HAP-1 (cell line): ENCODE results near the gene MSANTD2.
"Not testable (repeated sequence)": the region's sequence is repeated elsewhere in the genome, so short reads cannot be mapped to it uniquely, and the experiment has no call there.

ENCODE experiments used
- DNase-seq, 2 experiments: peaks; one replicate each; pipeline ENCODE4 v3.0.0-alpha.2; 2016 to 2020; ENCODE audit warnings: low spot score in 2 of 2
- H3K27me3 ChIP-seq: fragments of 250-450 bp; sonication (Bioruptor Pico); 2 replicates; pipeline ENCODE4 v1.5.1; 2020; ENCODE audit warnings: low read depth, mild to moderate bottlenecking, moderate library complexity
- H3K36me3 ChIP-seq: fragments of 250-450 bp; sonication (Bioruptor Pico); replicated peaks from 2 replicates; pipeline ENCODE4 v1.5.1; 2020; ENCODE audit warnings: mild to moderate bottlenecking
- H3K4me1 ChIP-seq: fragments of 250-450 bp; sonication (Bioruptor Pico); 2 replicates; pipeline ENCODE4 v1.5.1; 2020; ENCODE audit warnings: mild to moderate bottlenecking
- H3K4me3 ChIP-seq: fragments of 250-450 bp; sonication (Bioruptor Pico); 2 replicates; pipeline ENCODE4 v1.5.1; 2020; ENCODE audit warnings: mild to moderate bottlenecking, moderate library complexity
- H3K9me3 ChIP-seq: fragments of 250-450 bp; sonication (Bioruptor Pico); 2 replicates; pipeline ENCODE4 v1.5.1; 2020; ENCODE audit warnings: mild to moderate bottlenecking, moderate library complexity
- in situ Hi-C: fragments of 300-500 bp; cut with MboI; formaldehyde crosslinking; loops from 3 replicates; pipeline ENCODE4 v1.14.3; 2020; ENCODE audit warnings: low sequenced_read_pairs, inconsistent platforms, mixed read lengths

Gene MSANTD2

GRCh38 chr11:124779568-124779967 lies 20.6 kb downstream of the MSANTD2 start:
- in situ Hi-C loops = no loop called here
- 0 out of 2 replicates have a peak, but pooled peaks cover 3% of the 10 kb centered on the region for H3K36me3 ChIP-seq
- no peaks in the 10 kb centered on the region; the same call in 1 of the 2 replicates for H3K4me1 ChIP-seq
- H3K27me3 ChIP-seq = no peaks in the 10 kb centered on the region
- H3K9me3 ChIP-seq = no peaks in the 10 kb centered on the region
- DNase-seq = no peak
- no peak overlapping the region for H3K4me3 ChIP-seq

GRCh38 chr11:124778281-124778680 lies 21.9 kb downstream of the MSANTD2 start:
- H3K27me3 ChIP-seq = no peaks in the 10 kb centered on the region
- in situ Hi-C loops = no loop called here
- no peaks in the 10 kb centered on the region for H3K9me3 ChIP-seq
- H3K4me3 ChIP-seq = no peak overlapping the region
- no peaks in the 10 kb centered on the region; the same call in 1 of the 2 replicates for H3K4me1 ChIP-seq
- DNase-seq = no peak
- H3K36me3 ChIP-seq = peaks cover 6% of the 10 kb centered on the region; the same call in 1 of the 2 replicates

DNA sequence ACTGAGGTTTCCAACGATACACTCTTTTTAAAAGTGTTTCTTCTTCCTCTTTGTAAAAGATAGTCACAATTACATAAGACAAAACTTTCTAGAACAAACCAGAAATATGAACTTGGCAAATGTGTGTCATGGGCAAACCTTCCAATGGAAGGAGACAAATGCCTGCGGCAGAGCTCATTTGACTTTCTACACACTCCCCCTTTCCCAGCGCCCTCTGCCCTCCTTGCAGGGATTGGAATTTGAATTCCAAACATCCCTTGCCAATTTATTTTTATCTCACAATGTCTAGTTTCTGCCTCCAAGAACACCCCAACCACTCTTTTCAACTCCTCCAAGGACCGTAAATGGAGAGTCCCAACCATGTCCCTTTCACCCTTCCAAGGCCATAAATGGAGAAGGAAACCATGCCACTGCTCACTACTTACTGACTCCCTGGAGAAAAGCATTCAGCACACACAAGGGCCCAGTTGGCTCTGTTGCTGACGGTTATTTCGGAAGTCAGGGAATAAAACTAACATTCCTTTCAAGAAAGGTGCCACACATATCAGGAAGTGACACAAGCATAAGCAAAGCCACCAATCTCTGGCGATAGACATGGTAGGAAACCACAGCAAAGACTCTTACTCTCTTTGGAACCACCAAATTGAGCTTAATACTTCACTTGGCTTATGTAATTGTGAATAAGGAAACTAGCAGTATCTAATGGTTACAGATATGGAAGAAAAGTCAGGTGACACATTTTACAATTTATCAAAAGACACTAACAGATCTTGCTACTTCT lies 23.2 kb downstream of the MSANTD2 start:
- peaks cover 6% of the 10 kb centered on the region; the same call in 1 of the 2 replicates for H3K36me3 ChIP-seq
- H3K27me3 ChIP-seq = no peaks in the 10 kb centered on the region
- DNase-seq = no peak
- no peaks in the 10 kb centered on the region for H3K9me3 ChIP-seq
- H3K4me3 ChIP-seq = no peak overlapping the region
- no peaks in the 10 kb centered on the region; the same call in 1 of the 2 replicates for H3K4me1 ChIP-seq
- in situ Hi-C loops = no loop called here

DNA sequence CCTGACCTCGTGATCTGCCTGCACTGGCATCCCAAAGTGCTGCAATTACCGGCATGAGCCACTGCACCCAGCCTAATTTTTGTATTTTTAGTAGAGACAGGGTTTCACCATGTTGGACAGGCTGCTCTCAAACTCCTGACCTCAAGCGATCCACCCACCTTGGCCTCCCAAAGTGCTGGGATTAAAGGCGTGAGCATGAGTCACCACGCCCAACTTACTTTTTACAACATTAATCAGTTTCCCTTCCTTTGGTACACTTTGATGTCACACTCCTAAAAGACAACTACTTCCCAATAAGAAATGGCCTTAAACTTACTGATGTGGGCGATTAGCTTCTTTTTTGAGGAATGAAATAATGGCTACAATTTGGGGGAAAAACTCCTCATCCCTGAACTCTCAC lies 29.2 kb downstream of the MSANTD2 start:
- H3K27me3 ChIP-seq, DNase-seq, H3K4me1 ChIP-seq, H3K4me3 ChIP-seq, H3K36me3 ChIP-seq, H3K9me3 ChIP-seq, in situ Hi-C loops: not testable (repeated sequence)

GRCh38 chr11:124769806-124770774 lies 30.1 kb downstream of the MSANTD2 start:
- no peaks in the 10 kb centered on the region for H3K27me3 ChIP-seq
- no peaks in the 10 kb centered on the region for H3K4me1 ChIP-seq
- no peak overlapping the region for H3K4me3 ChIP-seq
- no peaks in the 10 kb centered on the region for H3K9me3 ChIP-seq
- in situ Hi-C loops = loop anchor here (10.0 kb wide), 1 partner anchor 65 kb away; no protein-coding TSS in a partner anchor
- no peak for DNase-seq
- H3K36me3 ChIP-seq = peaks cover 13% of the 10 kb centered on the region

- in situ Hi-C loops = loop anchor here (10.0 kb wide), 1 partner anchor 66 kb away; no protein-coding TSS in a partner anchor
- DNase-seq = no peak
- Histone ChIP-seq H3K36me3 (peaks cover 15% of the 10 kb centered on the region), H3K9me3 (no peaks in the 10 kb centered on the region), H3K27me3 (no peaks in the 10 kb centered on the region), H3K4me1 (no peaks in the 10 kb centered on the region), H3K4me3 (no peak overlapping the region)
These were observed 31.3 kb downstream of the MSANTD2 start for GRCh38 chr11:124768914-124769313.

DNA sequence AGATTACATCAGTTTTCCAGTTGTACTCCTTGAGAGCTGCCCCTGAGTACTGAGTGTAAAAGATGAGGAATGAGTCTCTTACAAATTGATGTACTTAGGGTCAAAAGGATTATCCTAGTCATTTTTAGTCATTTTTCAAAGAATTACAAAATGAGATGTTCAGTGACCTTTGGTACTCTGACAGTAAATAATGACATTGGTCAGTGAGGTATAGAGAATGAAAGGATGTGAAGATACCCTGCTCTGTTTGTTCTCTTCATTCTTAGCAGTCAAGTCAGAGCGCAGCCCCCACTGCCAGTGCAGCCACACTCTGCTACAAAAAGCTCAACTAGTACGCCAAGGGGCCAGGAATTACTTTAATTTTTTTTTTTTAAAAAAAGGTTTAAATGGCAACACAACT lies 34.0 kb downstream of the MSANTD2 start:
- no peaks in the 10 kb centered on the region for H3K27me3 ChIP-seq
- DNase-seq = no peak
- in situ Hi-C loops = loop anchor here (10.0 kb wide), 1 partner anchor 69 kb away; no protein-coding TSS in a partner anchor
- peaks cover 10% of the 10 kb centered on the region for H3K36me3 ChIP-seq
- H3K4me3 ChIP-seq = no peak overlapping the region
- H3K4me1 ChIP-seq = 0 out of 2 replicates have a peak, but pooled peaks cover 4% of the 10 kb centered on the region
- no peaks in the 10 kb centered on the region for H3K9me3 ChIP-seq

GRCh38 chr11:124763156-124763947 lies 36.9 kb downstream of the MSANTD2 start:
- in situ Hi-C loops = loop anchor here (5.0 to 10.0 kb wide), 2 partner anchors 71 to 91 kb away; partner anchors contain the start of genes SIAE and SPA17
- Histone ChIP-seq H3K36me3 (peaks cover 10% of the 10 kb centered on the region), H3K4me3 (peak overlapping the region; percentile 53), H3K27me3 (no peaks in the 10 kb centered on the region), H3K4me1 (peaks cover 7% of the 10 kb centered on the region; the same call in 1 of the 2 replicates), H3K9me3 (no peaks in the 10 kb centered on the region)
- DNase-seq = peak; percentile 80 to 95

DNA sequence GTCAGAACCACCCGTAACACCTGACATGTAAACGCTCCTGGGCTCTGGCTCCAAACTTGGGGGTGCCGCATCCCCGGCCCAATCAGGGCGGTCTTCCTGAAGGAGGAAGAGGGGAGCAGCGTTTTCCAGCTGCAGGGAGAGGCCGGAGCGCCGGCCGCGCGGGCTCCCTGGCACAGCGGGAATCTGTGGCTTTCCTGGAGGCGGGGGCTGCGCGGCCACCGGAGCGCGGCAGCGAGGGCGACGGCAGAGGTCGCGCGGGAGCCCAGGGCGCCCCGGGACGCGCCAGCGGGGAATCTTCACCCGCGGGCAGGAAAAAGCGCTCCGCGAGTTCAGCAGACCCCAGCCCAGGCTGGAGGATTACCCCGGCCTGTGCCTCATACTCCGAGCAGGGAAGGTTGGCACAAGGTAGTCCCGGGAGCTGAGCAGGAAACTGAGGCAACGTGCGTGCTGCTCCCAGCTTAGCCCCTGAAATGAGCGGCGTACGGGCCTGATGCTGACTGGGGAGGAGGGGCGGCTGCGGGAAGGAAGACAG lies 37.5 kb downstream of the MSANTD2 start:
- peaks cover 6% of the 10 kb centered on the region for H3K36me3 ChIP-seq
- in situ Hi-C loops = loop anchor here (5.0 to 10.0 kb wide), 2 partner anchors 72 to 90 kb away; partner anchors contain the start of genes SIAE and SPA17
- no peaks in the 10 kb centered on the region for H3K27me3 ChIP-seq
- peaks cover 7% of the 10 kb centered on the region; the same call in 1 of the 2 replicates for H3K4me1 ChIP-seq
- H3K4me3 ChIP-seq = peak overlapping the region; percentile 53
- DNase-seq = peak; percentile 14 to 69
- no peaks in the 10 kb centered on the region for H3K9me3 ChIP-seq

GRCh38 chr11:124762105-124762623 lies 38.0 kb downstream of the MSANTD2 start, which contains the start of gene ESAM:
ESAM (minus strand) TSS chr11:124762290; CDS start chr11:124762154, 136 bp downstream.
- Histone ChIP-seq H3K27me3 (no peaks in the 10 kb centered on the region), H3K4me1 (peaks cover 7% of the 10 kb centered on the region; the same call in 1 of the 2 replicates), H3K9me3 (no peaks in the 10 kb centered on the region), H3K36me3 (peaks cover 6% of the 10 kb centered on the region; the same call in 1 of the 2 replicates), H3K4me3 (peak within 1 kb of the TSS; percentile 53)
- DNase-seq = peak; percentile 11 to 81
- in situ Hi-C loops = loop anchor here (5.0 to 10.0 kb wide), 2 partner anchors 73 to 90 kb away; partner anchors contain the start of genes SIAE and SPA17

DNA sequence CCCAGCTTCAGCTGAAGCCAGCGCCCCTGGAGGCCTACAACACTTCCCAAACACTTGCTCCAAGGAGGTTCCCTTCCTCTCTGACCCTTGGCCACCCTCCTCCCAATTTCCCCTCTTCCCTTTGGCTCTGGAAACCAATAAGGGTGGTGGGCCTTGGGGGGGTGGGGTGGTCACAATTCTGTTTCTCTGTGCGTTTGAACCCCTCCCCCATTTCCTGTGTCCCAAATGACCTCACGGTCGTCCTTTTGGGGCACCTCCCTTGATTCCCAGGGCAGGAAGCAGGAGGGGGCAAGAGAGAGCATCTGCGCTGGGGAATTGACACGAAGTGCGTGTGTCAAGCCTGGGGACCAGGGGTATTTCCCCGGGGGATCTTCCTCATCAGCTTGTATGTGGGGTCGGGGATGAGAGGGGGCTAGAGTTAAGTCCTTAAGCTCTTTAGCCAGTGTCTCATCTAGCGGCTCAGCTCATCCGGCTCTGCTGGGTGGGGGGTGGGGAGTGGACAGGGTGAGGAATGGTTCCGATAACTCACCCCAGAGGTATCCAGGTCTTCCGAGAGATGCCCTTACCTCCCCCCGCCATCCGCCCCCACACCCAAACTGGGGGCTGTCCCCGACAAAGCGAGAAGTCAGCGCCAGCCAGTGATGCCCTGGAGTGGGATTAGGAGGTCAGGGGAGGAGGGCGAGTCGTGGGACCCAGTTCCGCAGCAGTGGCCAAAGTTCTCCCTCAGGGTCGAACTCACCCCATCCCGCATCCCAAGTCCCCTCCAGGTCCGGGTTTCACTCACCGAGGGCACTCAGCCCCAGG lies 38.7 kb downstream of the MSANTD2 start:
- no peak for DNase-seq
- no peaks in the 10 kb centered on the region for H3K27me3 ChIP-seq
- H3K9me3 ChIP-seq = no peaks in the 10 kb centered on the region
- peak overlapping the region; percentile 53 for H3K4me3 ChIP-seq
- peaks cover 6% of the 10 kb centered on the region; the same call in 1 of the 2 replicates for H3K36me3 ChIP-seq
- in situ Hi-C loops = loop anchor here (5.0 to 10.0 kb wide), 2 partner anchors 73 to 89 kb away; partner anchors contain the start of genes SIAE and SPA17
- H3K4me1 ChIP-seq = peaks cover 7% of the 10 kb centered on the region; the same call in 1 of the 2 replicates
